GM18907 (cell line): Measurements from ENCODE around the gene SYT9.
"Not testable (repeated sequence)": the region's sequence is repeated elsewhere in the genome, so short reads cannot be mapped to it uniquely, and the experiment has no call there.

ENCODE experiments used
- ATAC-seq: cut with Tn5 transposase; IDR thresholded peaks from one replicate; pipeline ENCODE4 v1.9.1; 2021; ENCODE audit warnings: mild to moderate bottlenecking, moderate library complexity; ENCODE audit not compliant: unreplicated experiment

SYT9 gene

GRCh38 chr11:7495882-7496551 lies 244.3 kb downstream of the SYT9 start:
- ATAC-seq = peak; percentile 93

DNA sequence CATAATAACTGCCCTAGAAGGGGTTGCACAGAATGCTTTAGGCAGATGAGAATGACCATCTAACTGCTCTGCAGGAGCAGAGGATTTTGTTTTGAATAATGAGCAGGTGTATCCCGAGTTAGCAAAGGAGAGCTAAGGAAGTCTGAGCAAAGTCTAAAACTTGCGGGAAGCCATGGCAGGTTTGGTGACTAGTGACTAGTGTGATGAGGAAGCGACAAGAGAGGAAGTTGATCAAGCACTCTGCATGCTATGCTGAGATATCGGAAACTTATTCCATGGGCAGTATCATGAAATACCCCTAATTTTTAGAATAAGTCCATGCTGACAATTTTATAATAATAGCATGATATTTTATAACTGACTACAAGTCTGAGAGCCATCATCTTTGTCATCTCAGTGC lies 246.5 kb downstream of the SYT9 start:
- no peak for ATAC-seq

- no peak for ATAC-seq
Observed at GRCh38 chr11:7499081-7499480, 247.4 kb downstream of the SYT9 start.

DNA sequence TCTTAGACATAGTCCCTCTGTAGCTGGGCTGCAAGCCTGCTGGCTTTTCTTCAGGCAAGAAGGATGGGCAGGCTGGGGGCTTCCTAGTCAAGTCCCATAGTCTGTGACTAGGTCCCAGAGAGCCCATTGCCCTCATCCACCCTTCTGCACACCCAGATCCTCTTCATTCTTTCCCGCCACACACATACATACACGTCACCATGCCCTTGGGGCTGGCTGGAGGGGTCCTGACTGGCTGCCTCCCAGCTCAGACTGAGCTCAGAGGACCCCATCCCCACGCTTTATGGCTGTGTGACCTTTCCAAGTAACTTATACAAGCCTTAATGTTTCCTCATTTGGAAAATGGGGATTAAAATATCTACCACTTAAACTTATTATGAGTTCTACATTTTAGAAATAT lies 248.5 kb downstream of the SYT9 start:
- ATAC-seq = no peak

DNA sequence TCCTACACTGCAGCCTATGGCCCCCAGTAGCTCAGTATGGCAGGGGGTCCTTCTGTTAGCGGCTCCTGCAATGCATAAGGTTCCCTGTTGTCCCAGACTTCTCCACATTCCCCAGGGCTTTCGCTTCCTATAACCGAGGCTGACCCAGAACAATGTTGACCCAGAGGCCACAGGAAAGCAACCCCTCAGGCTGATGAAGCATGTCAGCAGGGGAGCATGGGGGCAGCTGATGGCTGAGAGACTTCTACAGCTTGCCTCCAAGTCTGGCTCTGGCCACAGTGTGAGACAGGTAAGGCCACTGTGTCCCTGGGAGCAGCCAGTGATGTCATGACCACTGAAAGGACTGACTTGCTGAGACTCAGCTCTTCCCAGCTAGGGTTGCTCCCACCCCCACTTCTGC lies 249.5 kb downstream of the SYT9 start:
- ATAC-seq = no peak

DNA sequence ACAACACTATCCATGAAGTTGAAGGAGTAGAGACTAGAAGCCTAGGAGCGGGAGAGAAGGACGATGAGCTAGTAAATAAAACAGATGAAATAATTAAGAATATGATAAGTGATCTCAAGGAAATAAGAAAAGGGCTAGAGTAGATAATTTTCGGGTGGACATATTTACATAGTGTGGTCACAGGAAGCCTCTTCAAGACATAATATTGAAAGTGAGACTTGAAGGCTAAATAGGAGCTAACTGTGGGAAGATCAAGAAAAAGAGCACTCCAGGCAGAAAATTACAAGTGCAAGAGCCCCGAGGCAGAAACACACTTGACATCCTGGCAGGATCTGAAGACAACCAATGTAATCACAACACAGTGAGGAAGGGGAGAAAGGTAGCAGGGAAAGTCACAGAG lies 250.2 kb downstream of the SYT9 start:
- peak; percentile 55 for ATAC-seq

GRCh38 chr11:7506243-7506642 lies 254.5 kb downstream of the SYT9 start:
- no peak for ATAC-seq

- ATAC-seq = no peak
Observed at GRCh38 chr11:7508087-7508486, 256.4 kb downstream of the SYT9 start.

- ATAC-seq = no peak
Observed at GRCh38 chr11:7509966-7510365, 258.3 kb downstream of the SYT9 start.

DNA sequence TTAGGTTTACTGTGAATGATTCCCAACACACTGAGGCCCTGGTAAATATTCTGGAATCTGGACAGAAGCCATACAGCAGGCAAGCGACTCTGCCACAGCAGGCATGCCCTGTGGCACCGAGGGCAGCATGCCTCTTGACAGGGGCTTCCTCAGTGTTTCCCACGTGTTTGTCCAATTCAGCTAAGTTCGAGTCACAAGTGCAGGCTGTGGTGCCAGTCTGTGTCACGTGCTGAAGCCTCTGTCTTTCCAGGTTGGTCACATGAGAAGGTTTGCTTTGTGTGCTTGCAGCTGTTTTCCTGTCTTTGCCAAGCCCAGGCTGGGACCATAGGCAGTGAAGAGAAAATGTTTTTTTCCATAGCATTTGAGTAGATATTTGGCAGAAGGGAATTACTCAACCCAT lies 259.7 kb downstream of the SYT9 start:
- ATAC-seq = no peak

DNA sequence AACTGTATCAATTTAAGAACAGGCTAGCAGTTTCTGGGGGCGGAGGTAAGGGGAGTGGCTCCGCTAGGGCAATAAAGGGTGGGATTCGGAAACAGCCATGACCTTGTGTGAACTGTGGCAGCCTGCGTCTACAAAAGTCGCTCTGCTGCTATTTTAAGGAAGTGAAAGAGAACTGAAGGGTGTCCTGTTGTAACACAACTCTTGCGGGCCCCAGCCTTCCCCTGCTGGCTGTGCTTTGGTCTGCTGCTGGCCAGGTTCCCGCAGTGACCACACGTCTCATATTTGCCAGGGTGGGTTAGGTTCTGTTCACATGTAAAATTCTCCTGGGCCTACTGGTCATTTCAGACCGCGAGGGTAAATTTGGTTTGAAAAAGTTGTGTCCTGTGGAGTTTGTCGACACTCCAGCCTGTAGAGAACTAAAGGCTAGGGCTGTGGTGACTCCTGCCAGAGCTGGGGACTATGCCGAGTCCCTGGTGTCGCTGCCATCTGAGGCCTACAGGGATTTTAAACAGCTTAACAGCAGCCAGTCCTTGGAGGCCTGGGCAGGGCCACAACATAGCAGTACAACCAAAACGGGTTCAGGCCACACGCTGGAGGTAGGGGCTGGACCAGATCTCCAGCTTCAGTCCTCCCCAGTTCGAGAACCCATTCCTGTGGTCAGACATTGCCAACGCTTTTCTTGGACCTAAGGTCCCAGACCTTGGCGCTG lies 261.0 kb downstream of the SYT9 start:
- peak; percentile 77 for ATAC-seq

GRCh38 chr11:7513234-7514098 lies 261.8 kb downstream of the SYT9 start, which contains the start of gene PPFIBP2:
TSS of gene PPFIBP2 (plus strand) at chr11:7513999. CDS start at chr11:7549476, 35,477 bp downstream.
- ATAC-seq = peak; percentile 69

DNA sequence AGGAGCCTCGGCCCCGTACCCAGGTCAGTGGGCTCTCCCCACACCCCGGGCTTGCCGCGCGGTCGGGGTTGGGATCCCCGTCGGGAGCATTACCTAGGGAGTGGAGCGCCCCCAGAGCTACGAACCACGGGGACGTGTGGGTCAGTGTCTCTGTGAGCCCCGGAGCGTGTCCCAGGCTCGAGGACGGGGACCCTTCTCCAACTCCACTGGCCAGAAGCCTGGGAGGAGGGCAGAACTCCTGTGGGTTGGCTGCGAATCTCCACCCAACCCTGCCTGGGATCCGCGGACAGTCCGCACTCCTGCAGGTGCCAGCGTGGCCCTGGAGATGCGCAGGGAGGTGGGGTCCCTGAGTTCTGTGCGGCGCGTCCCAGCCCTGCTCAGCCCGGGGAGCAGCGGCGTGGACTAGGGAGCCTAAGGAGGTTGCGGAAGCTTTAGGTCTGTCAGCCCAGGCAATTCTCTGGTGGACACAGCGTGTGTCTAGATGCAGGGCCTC lies 262.4 kb downstream of the SYT9 start:
- ATAC-seq = peak; percentile 17

GRCh38 chr11:7515447-7515886 lies 263.8 kb downstream of the SYT9 start:
- ATAC-seq = no peak

DNA sequence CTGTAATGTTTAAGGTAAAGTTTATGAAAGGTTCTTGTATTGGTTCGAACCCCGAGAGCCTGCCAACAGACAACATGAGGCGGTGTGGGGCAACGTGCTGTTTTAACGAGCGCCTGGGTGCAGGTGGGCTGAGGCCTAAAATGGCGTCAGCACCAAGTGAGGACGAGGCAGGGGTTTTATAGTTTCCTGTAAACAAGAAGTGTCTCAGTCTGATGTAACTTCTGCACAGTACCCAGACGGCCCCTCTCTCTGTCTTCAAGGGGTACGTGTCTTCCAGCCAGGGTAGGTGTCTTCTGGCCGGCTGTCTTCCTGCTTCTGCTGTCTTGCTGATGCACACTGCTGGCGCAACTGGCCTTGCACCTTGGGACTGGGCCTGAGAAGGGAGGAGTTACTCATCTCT lies 264.8 kb downstream of the SYT9 start:
- ATAC-seq = no peak

GRCh38 chr11:7517743-7518142 lies 266.0 kb downstream of the SYT9 start:
- not testable (repeated sequence) for ATAC-seq
